Stimulated activated CD4-positive, alpha-beta T cell treated with anti-CD3 and anti-CD28 coated beads, Interleukin-15, amount 100 ng/mL, for 24 hours (primary cell): ENCODE data around the gene ATP4A.
A peak's percentile ranks its signal among the peaks of the same experiment; 100 is the strongest.
"Not testable (repeated sequence)": the region's sequence is repeated elsewhere in the genome, so short reads cannot be mapped to it uniquely, and the experiment has no call there.

Source experiments
- DNase-seq: peaks from one replicate; pipeline ENCODE4 v3.0.0-alpha.2; 2020

The ATP4A gene

GRCh38 chr19:35563207-35563829 is at the start of gene ATP4A:
TSS of gene ATP4A (minus strand) at chr19:35563658. CDS start at chr19:35563629, 29 bp downstream.
- DNase-seq, result no peak

GRCh38 chr19:35612559-35613321 is 49.3 kb upstream of the ATP4A start, which contains the start of gene HAUS5:
TSS of gene HAUS5 (plus strand) at chr19:35612735. CDS start at chr19:35612795, 60 bp downstream.
- DNase-seq, result peak; percentile 95

- no peak for DNase-seq
Observed at GRCh38 chr19:35612224-35612558, 48.7 kb upstream of the ATP4A start.

- peak; percentile 25 for DNase-seq
Observed at GRCh38 chr19:35609851-35610353, 46.4 kb upstream of the ATP4A start.

- DNase-seq, result no peak
Observed at GRCh38 chr19:35608251-35608650, 44.8 kb upstream of the ATP4A start.

- DNase-seq, result no peak
Observed at GRCh38 chr19:35607661-35608060, 44.2 kb upstream of the ATP4A start.

- DNase-seq, result not testable (repeated sequence)
Observed at GRCh38 chr19:35607170-35607569, 43.7 kb upstream of the ATP4A start.

GRCh38 chr19:35604436-35604835 is 41.0 kb upstream of the ATP4A start:
- DNase-seq, result not testable (repeated sequence)

GRCh38 chr19:35601971-35602370 is 38.5 kb upstream of the ATP4A start:
- no peak for DNase-seq

GRCh38 chr19:35596366-35596999 is 33.0 kb upstream of the ATP4A start:
- peak; percentile 33 for DNase-seq

- DNase-seq, result no peak
Observed at GRCh38 chr19:35595928-35596327, 32.5 kb upstream of the ATP4A start.

- not testable (repeated sequence) for DNase-seq
Observed at GRCh38 chr19:35595026-35595425, 31.6 kb upstream of the ATP4A start.

GRCh38 chr19:35592226-35592625 is 28.8 kb upstream of the ATP4A start:
- DNase-seq, result peak; percentile 34

GRCh38 chr19:35590875-35591274 is 27.4 kb upstream of the ATP4A start:
- DNase-seq, result no peak

- DNase-seq, result no peak
Observed at GRCh38 chr19:35587321-35587720, 23.9 kb upstream of the ATP4A start.

- DNase-seq, result peak; percentile 51
Observed at GRCh38 chr19:35585848-35586247, 22.4 kb upstream of the ATP4A start, which contains the start of gene PMIS2. TSS of gene PMIS2 (plus strand) at chr19:35586173. CDS start at chr19:35586260, 87 bp downstream.

GRCh38 chr19:35582760-35583159 is 19.3 kb upstream of the ATP4A start:
- no peak for DNase-seq

- no peak for DNase-seq
Observed at GRCh38 chr19:35578707-35579106, 15.2 kb upstream of the ATP4A start.

GRCh38 chr19:35577918-35578317 is 14.5 kb upstream of the ATP4A start:
- DNase-seq, result no peak

GRCh38 chr19:35571406-35571965 is 8.0 kb upstream of the ATP4A start:
- no peak for DNase-seq

GRCh38 chr19:35569281-35569781 is 5.9 kb upstream of the ATP4A start:
- no peak for DNase-seq

GRCh38 chr19:35566738-35567137 is 3.3 kb upstream of the ATP4A start:
- DNase-seq, result no peak
